WTC11 (cell line): ENCODE data around the gene EPHB3. TPM values are rescaled to one million over a fixed set of nuclear protein-coding genes. Genes with fewer than 3 reads are reported as not detected.
A peak's percentile ranks its signal among the peaks of the same experiment; 100 is the strongest.

ENCODE experiments used
- ATAC-seq: fragments of 200-7000 bp; cut with Tn5 transposase; 2 replicates; pipeline ENCODE4 v1.10.0; 2021; ENCODE audit warnings: mild to moderate bottlenecking, moderate library complexity
- CTCF ChIA-PET: fragments of 300-600 bp; sonication (Branson Sonifier 250); formaldehyde crosslinking; loops from one replicate; lab custom pipeline; 2021; ENCODE audit warnings: antibody characterized with exemption; lab: Charles Lee
- POLR2A ChIA-PET: fragments of 350-600 bp; sonication (Branson Sonifier 250); formaldehyde crosslinking; loops from one replicate; lab custom pipeline; 2021; ENCODE audit warnings: antibody characterized with exemption; lab: Charles Lee
- DNase-seq: peaks from one replicate; pipeline ENCODE4 v3.0.0; 2021; ENCODE audit warnings: low spot score
- H3K27ac Mint-ChIP-seq: 2 replicates; pipeline ENCODE4 v1.8.0; 2021; ENCODE audit warnings: mixed read lengths
- H3K27me3 Mint-ChIP-seq: 2 replicates; pipeline ENCODE4 v1.8.0; 2021; ENCODE audit warnings: low read depth, mild to moderate bottlenecking, moderate library complexity, mixed read lengths
- H3K36me3 Mint-ChIP-seq: 2 replicates; pipeline ENCODE4 v1.8.0; 2021; ENCODE audit warnings: mixed read lengths
- H3K4me1 Mint-ChIP-seq: 2 replicates; pipeline ENCODE4 v1.8.0; 2022; ENCODE audit warnings: mixed read lengths
- H3K4me3 Mint-ChIP-seq: 2 replicates; pipeline ENCODE4 v1.8.0; 2021; ENCODE audit warnings: mild to moderate bottlenecking, moderate library complexity, mixed read lengths
- H3K9me3 Mint-ChIP-seq: 2 replicates; pipeline ENCODE4 v1.8.0; 2021; ENCODE audit warnings: mixed read lengths
- CREB1 ChIP-seq: sonication (generic); formaldehyde crosslinking; IDR thresholded peaks from 2 replicates; pipeline ENCODE4 v1.8.0; 2023; ENCODE audit warnings: mild to moderate bottlenecking, missing genetic modification reagents
- CREM ChIP-seq: sonication (generic); formaldehyde crosslinking; IDR thresholded peaks from 2 replicates; pipeline ENCODE4 v1.8.1; 2022; ENCODE audit warnings: mild to moderate bottlenecking, missing genetic modification reagents, moderate library complexity
- ESRRA ChIP-seq: sonication (generic); formaldehyde crosslinking; IDR thresholded peaks from 2 replicates; pipeline ENCODE4 v1.8.1; 2022; ENCODE audit warnings: mild to moderate bottlenecking, missing genetic modification reagents, borderline replicate concordance
- ETV6 ChIP-seq: sonication (generic); formaldehyde crosslinking; IDR thresholded peaks from 2 replicates; pipeline ENCODE4 v1.8.1; 2022; ENCODE audit warnings: mild to moderate bottlenecking, missing genetic modification reagents
- FOXP1 ChIP-seq: sonication (generic); formaldehyde crosslinking; IDR thresholded peaks from 2 replicates; pipeline ENCODE4 v1.8.0; 2022; ENCODE audit warnings: missing genetic modification reagents, mild to moderate bottlenecking, moderate library complexity, borderline replicate concordance
- GRHL2 ChIP-seq: fragments of 250-450 bp; sonication (Bioruptor Pico); IDR thresholded peaks from 2 replicates; pipeline ENCODE4 v1.8.0; 2022; ENCODE audit warnings: mild to moderate bottlenecking, moderate library complexity; ENCODE audit not compliant: insufficient replicate concordance, severe bottlenecking
- GTF2I ChIP-seq: fragments of 250-450 bp; sonication (Bioruptor Pico); conservative IDR thresholded peaks from 2 replicates; pipeline ENCODE4 v1.4.0; 2021; ENCODE audit warnings: mild to moderate bottlenecking
- IRF2 ChIP-seq: sonication (generic); formaldehyde crosslinking; IDR thresholded peaks from 2 replicates; pipeline ENCODE4 v1.8.0; 2022; ENCODE audit warnings: low read depth, missing genetic modification reagents, borderline replicate concordance
- MXD4 ChIP-seq: fragments of 250-450 bp; sonication (Bioruptor Pico); IDR thresholded peaks from 2 replicates; pipeline ENCODE4 v1.8.0; 2021; ENCODE audit warnings: mild to moderate bottlenecking, moderate library complexity, borderline replicate concordance
- NFE2L1 ChIP-seq: sonication (generic); formaldehyde crosslinking; IDR thresholded peaks from 2 replicates; pipeline ENCODE4 v1.8.1; 2023; ENCODE audit warnings: missing genetic modification reagents
- PRRX2 ChIP-seq: fragments of 250-450 bp; sonication (Bioruptor Pico); IDR thresholded peaks from 2 replicates; pipeline ENCODE4 v1.8.0; 2021; ENCODE audit warnings: mild to moderate bottlenecking
- TCF7 ChIP-seq: sonication (generic); formaldehyde crosslinking; IDR thresholded peaks from 2 replicates; pipeline ENCODE4 v1.8.0; 2022; ENCODE audit warnings: mild to moderate bottlenecking, low read depth, missing genetic modification reagents, moderate library complexity
- TEAD1 ChIP-seq: sonication (generic); formaldehyde crosslinking; IDR thresholded peaks from 2 replicates; pipeline ENCODE4 v1.8.0; 2022; ENCODE audit warnings: mild to moderate bottlenecking, missing genetic modification reagents
- TP53 ChIP-seq: sonication (generic); formaldehyde crosslinking; IDR thresholded peaks from 2 replicates; pipeline ENCODE4 v1.8.1; 2023; ENCODE audit warnings: mild to moderate bottlenecking, missing genetic modification reagents
- ZBTB21 ChIP-seq: sonication (generic); formaldehyde crosslinking; IDR thresholded peaks from 2 replicates; pipeline ENCODE4 v1.8.1; 2023; ENCODE audit warnings: mild to moderate bottlenecking, missing genetic modification reagents, borderline replicate concordance
- ZNF121 ChIP-seq: sonication (generic); formaldehyde crosslinking; IDR thresholded peaks from 2 replicates; pipeline ENCODE4 v1.8.0; 2023; ENCODE audit warnings: missing genetic modification reagents
- ZNF232 ChIP-seq: sonication (generic); formaldehyde crosslinking; IDR thresholded peaks from 2 replicates; pipeline ENCODE4 v1.8.0; 2022; ENCODE audit warnings: mild to moderate bottlenecking, missing genetic modification reagents
- ZNF263 ChIP-seq: sonication (generic); formaldehyde crosslinking; IDR thresholded peaks from 2 replicates; pipeline ENCODE4 v1.8.1; 2022; ENCODE audit warnings: low read depth, mild to moderate bottlenecking, moderate library complexity, missing genetic modification reagents
- total RNA-seq: library from RNA; stranded (reverse); gene quantifications from 3 replicates; pipeline ENCODE4 v1.2.3, GENCODE V29; 2021
- TF ChIP-seq, protein P1 (sequence below): sonication (generic); formaldehyde crosslinking; IDR thresholded peaks from 2 replicates; pipeline ENCODE4 v1.8.0; 2022; ENCODE audit warnings: mild to moderate bottlenecking, missing genetic modification reagents
- TF ChIP-seq, protein P2 (sequence below): sonication (generic); formaldehyde crosslinking; IDR thresholded peaks from 2 replicates; pipeline ENCODE4 v1.8.1; 2022; ENCODE audit warnings: low read depth, missing genetic modification reagents, borderline replicate concordance
- TF ChIP-seq, protein P3 (sequence below): sonication (generic); formaldehyde crosslinking; conservative IDR thresholded peaks from 2 replicates; pipeline ENCODE4 v1.8.1; 2022; ENCODE audit warnings: mild to moderate bottlenecking, missing genetic modification reagents
- TF ChIP-seq, protein P4 (sequence below): fragments of 250-450 bp; sonication (Bioruptor Pico); IDR thresholded peaks from 2 replicates; pipeline ENCODE4 v1.9.0; 2021; ENCODE audit warnings: moderate library complexity, mild to moderate bottlenecking, inconsistent platforms, borderline replicate concordance
- TF ChIP-seq, protein P5 (sequence below): sonication (generic); formaldehyde crosslinking; IDR thresholded peaks from 2 replicates; pipeline ENCODE4 v1.8.1; 2022; ENCODE audit warnings: missing genetic modification reagents, borderline replicate concordance
- TF ChIP-seq, protein P6 (sequence below): sonication (generic); formaldehyde crosslinking; IDR thresholded peaks from 2 replicates; pipeline ENCODE4 v1.8.0; 2023; ENCODE audit warnings: missing genetic modification reagents
- TF ChIP-seq, protein P7 (sequence below): sonication (generic); formaldehyde crosslinking; IDR thresholded peaks from 2 replicates; pipeline ENCODE4 v1.8.1; 2023; ENCODE audit warnings: mild to moderate bottlenecking, moderate library complexity, missing genetic modification reagents
- TF ChIP-seq, protein P8 (sequence below): fragments of 250-450 bp; sonication (Bioruptor Pico); conservative IDR thresholded peaks from 2 replicates; pipeline ENCODE4 v1.9.0; 2021; ENCODE audit warnings: mild to moderate bottlenecking

The EPHB3 gene
- total RNA-seq, 1 experiment from 2014 or later: 11.4 TPM

DNA sequence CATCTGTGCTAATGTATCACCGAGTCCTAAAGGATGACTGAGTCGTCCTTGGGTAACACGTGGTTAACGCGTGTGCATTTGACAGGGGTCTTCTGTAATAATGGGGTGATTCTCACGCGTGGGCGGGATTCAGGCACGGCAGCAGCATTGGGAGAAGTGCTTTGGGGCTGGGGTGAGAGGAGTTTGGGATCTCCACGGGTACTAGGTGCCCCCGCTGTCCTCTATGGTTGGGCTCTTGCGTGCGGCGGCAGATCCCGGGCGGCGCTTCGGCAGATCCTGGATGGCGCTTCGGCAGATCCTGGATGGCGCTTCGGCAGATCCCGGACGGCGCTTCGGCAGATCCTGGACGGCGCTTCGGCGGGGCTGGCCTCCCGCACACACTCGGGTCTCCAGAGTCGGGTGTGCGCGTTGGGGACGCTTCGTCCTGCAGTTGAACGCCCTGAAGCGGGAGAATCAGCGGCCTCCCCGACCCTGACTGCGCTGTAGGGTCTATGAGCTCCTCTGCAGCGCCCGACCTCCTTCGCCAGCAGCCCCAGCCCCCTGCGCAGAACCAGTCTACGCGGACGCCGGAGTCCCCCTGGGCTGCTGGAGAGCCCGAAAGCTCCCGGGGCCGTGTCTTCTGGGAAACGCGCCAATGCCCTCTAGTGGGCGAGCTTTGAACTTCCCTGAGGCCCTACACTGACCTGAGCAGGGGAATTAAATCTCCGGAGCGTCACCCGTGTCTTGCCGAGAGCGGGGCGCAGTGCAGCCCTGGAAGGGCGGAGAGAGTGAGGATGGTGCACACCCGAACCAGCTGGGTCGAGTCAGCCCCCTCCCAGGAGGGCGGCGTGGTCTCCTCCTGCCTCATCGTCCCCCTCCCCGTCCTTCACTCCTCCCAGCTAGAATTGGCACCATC, 48.1 kb upstream of the EPHB3 start:
- ATAC-seq (peak; percentile 95), DNase-seq (peak; percentile 95)
- H3K4me1 Mint-ChIP-seq: peaks cover 30% of the 10 kb centered on the region
- peaks cover 54% of the 10 kb centered on the region for H3K27me3 Mint-ChIP-seq
- peaks cover 9% of the 10 kb centered on the region for H3K9me3 Mint-ChIP-seq
- POLR2A ChIA-PET: interaction anchor here (1.0 to 1.9 kb wide), 6 partner anchors 12 to 168 kb away, joined by 3 to 15 read pairs (median 6); no protein-coding TSS in a partner anchor
- CTCF ChIA-PET: interaction anchor here (0.7 to 5.6 kb wide), 42 partner anchors 9 to 295 kb away, joined by 3 to 104 read pairs (median 6); partner anchors contain the start of gene CHRD
- no peaks in the 10 kb centered on the region; the same call in none of the 2 replicates for H3K36me3 Mint-ChIP-seq
- H3K4me3 Mint-ChIP-seq: peak overlapping the region; percentile 71
- no peak overlapping the region for H3K27ac Mint-ChIP-seq
- 0 out of 2 replicates have a peak, but pooled peaks have one; percentile 16 for TF ChIP-seq ZNF232 (CRISPR knock-in tag)
- TF ChIP-seq MXD4 (CRISPR knock-in tag): no peak
- TF ChIP-seq, protein P1, sequence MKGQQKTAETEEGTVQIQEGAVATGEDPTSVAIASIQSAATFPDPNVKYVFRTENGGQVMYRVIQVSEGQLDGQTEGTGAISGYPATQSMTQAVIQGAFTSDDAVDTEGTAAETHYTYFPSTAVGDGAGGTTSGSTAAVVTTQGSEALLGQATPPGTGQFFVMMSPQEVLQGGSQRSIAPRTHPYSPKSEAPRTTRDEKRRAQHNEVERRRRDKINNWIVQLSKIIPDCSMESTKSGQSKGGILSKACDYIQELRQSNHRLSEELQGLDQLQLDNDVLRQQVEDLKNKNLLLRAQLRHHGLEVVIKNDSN (CRISPR knock-in tag): no peak
- TF ChIP-seq TEAD1 (CRISPR knock-in tag): 0 out of 2 replicates have a peak, but pooled peaks have one; percentile 43
- TF ChIP-seq, protein P2, sequence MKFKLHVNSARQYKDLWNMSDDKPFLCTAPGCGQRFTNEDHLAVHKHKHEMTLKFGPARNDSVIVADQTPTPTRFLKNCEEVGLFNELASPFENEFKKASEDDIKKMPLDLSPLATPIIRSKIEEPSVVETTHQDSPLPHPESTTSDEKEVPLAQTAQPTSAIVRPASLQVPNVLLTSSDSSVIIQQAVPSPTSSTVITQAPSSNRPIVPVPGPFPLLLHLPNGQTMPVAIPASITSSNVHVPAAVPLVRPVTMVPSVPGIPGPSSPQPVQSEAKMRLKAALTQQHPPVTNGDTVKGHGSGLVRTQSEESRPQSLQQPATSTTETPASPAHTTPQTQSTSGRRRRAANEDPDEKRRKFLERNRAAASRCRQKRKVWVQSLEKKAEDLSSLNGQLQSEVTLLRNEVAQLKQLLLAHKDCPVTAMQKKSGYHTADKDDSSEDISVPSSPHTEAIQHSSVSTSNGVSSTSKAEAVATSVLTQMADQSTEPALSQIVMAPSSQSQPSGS (CRISPR knock-in tag): no peak
- no peak for TF ChIP-seq GTF2I (CRISPR knock-in tag)
- TF ChIP-seq, protein P3, sequence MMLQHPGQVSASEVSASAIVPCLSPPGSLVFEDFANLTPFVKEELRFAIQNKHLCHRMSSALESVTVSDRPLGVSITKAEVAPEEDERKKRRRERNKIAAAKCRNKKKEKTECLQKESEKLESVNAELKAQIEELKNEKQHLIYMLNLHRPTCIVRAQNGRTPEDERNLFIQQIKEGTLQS (CRISPR knock-in tag): no peak
- no peak for TF ChIP-seq PRRX2
- TF ChIP-seq ESRRA: no peak
- 0 out of 2 replicates have a peak, but pooled peaks have one; percentile 20 for TF ChIP-seq TP53 (CRISPR knock-in tag)
- TF ChIP-seq GRHL2: no peak
- TF ChIP-seq CREM (CRISPR knock-in tag): peak; percentile 60; the same call in 1 of the 2 replicates
- TF ChIP-seq ETV6 (CRISPR knock-in tag): peak; percentile 68
- TF ChIP-seq IRF2 (CRISPR knock-in tag): no peak
- no peak for TF ChIP-seq NFE2L1 (CRISPR knock-in tag)
- TF ChIP-seq ZNF121 (CRISPR knock-in tag): no peak
- TF ChIP-seq, protein P4, sequence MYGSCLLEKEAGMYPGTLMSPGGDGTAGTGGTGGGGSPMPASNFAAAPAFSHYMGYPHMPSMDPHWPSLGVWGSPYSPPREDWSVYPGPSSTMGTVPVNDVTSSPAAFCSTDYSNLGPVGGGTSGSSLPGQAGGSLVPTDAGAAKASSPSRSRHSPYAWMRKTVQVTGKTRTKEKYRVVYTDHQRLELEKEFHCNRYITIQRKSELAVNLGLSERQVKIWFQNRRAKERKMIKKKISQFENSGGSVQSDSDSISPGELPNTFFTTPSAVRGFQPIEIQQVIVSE (CRISPR knock-in tag): no peak
- 0 out of 2 replicates have a peak, but pooled peaks have one; percentile 52 for TF ChIP-seq FOXP1
- no peak for TF ChIP-seq TCF7 (CRISPR knock-in tag)
- TF ChIP-seq, protein P5, sequence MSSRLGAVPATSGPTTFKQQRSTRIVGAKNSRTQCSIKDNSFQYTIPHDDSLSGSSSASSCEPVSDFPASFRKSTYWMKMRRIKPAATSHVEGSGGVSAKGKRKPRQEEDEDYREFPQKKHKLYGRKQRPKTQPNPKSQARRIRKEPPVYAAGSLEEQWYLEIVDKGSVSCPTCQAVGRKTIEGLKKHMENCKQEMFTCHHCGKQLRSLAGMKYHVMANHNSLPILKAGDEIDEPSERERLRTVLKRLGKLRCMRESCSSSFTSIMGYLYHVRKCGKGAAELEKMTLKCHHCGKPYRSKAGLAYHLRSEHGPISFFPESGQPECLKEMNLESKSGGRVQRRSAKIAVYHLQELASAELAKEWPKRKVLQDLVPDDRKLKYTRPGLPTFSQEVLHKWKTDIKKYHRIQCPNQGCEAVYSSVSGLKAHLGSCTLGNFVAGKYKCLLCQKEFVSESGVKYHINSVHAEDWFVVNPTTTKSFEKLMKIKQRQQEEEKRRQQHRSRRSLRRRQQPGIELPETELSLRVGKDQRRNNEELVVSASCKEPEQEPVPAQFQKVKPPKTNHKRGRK (CRISPR knock-in tag): no peak
- no peak for TF ChIP-seq CREB1 (CRISPR knock-in tag)
- TF ChIP-seq, protein P6, sequence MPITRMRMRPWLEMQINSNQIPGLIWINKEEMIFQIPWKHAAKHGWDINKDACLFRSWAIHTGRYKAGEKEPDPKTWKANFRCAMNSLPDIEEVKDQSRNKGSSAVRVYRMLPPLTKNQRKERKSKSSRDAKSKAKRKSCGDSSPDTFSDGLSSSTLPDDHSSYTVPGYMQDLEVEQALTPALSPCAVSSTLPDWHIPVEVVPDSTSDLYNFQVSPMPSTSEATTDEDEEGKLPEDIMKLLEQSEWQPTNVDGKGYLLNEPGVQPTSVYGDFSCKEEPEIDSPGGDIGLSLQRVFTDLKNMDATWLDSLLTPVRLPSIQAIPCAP (CRISPR knock-in tag): no peak
- peak; percentile 59; the same call in 1 of the 2 replicates for TF ChIP-seq ZBTB21 (CRISPR knock-in tag)
- TF ChIP-seq, protein P7, sequence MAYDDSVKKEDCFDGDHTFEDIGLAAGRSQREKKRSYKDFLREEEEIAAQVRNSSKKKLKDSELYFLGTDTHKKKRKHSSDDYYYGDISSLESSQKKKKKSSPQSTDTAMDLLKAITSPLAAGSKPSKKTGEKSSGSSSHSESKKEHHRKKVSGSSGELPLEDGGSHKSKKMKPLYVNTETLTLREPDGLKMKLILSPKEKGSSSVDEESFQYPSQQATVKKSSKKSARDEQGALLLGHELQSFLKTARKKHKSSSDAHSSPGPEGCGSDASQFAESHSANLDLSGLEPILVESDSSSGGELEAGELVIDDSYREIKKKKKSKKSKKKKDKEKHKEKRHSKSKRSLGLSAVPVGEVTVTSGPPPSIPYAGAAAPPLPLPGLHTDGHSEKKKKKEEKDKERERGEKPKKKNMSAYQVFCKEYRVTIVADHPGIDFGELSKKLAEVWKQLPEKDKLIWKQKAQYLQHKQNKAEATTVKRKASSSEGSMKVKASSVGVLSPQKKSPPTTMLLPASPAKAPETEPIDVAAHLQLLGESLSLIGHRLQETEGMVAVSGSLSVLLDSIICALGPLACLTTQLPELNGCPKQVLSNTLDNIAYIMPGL: peak; percentile 97
- TF ChIP-seq, protein P8, sequence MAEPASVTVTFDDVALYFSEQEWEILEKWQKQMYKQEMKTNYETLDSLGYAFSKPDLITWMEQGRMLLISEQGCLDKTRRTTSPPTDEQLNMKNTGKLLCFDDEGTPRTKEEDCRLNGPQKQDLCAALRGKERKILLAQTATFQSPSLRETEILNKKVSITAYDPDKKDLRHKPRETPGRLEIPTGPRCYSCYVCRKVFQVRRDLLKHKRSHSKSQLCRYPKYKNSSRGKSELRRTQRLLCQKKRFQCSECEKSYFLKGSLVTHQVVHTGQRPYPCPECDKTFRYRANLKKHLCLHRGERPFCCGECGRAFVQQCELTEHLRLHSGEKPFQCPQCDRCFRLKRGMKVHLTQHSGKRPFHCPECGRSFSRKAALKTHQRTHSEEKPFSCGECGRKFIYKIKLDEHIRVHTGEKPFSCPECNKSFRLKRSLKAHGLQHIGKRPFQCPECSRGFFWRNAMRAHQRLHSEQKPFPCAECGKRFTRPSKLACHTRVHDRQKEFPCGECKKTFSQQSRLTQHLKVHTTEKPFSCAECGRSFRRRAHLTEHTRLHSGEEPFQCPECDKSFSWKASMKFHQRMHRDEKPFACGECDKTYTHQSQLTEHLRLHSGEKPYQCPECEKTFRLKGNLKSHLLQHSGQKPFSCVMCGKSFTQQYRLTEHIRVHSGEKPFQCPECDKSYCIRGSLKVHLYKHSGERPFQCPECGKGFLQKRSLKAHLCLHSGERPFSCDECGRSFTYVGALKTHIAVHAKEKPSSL: no peak
- no peak for TF ChIP-seq ZNF263 (CRISPR knock-in tag)
